Stomach (tissue), 19 donors: Measurements from ENCODE around the gene IGFN1. TPM values are rescaled to one million over a fixed set of nuclear protein-coding genes. Genes with fewer than 3 reads are reported as not detected.

Experiments used
- DNase-seq, 2 donors: peaks; one replicate each; pipeline versions ENCODE4 v3.0.0 to v3.0.0-alpha.2; 2013 to 2019
- H3K27ac ChIP-seq, 5 donors: fragments of 200-600 bp in 4 of 5; sonication (generic) in 4 of 5; one replicate each; pipeline ENCODE4 v1.5.1; 2013 to 2019; ENCODE audit warnings: mild to moderate bottlenecking in 1 of 5, moderate library complexity in 1 of 5
- H3K27me3 ChIP-seq, 3 donors: fragments of 200-600 bp; sonication (generic); one replicate each; pipeline ENCODE4 v1.5.1; 2017 to 2019; ENCODE audit warnings: mixed run types in 1 of 3
- H3K36me3 ChIP-seq, 4 donors: fragments of 200-600 bp; sonication (generic); 1 replicate in 3 of 4; 2 replicates in 1 of 4; pipeline ENCODE4 v1.5.1; 2016 to 2019
- H3K4me1 ChIP-seq, 4 donors: fragments of 200-600 bp; sonication (generic); one replicate each; pipeline ENCODE4 v1.5.1; 2016 to 2019
- H3K4me3 ChIP-seq, 4 donors: fragments of 200-600 bp; sonication (generic) in 3 of 4; one replicate each; pipeline ENCODE4 v1.5.1; 2016 to 2019; ENCODE audit warnings: mild to moderate bottlenecking in 1 of 4
- H3K9me3 ChIP-seq, 4 donors: fragments of 200-600 bp; sonication (generic); one replicate each; pipeline ENCODE4 v1.5.1; 2016 to 2019
- CTCF ChIP-seq, 7 experiments: fragments of 450-650 bp in 4 of 7; fragments of 200-600 bp in 3 of 7; sonication (generic) in 3 of 7; IDR thresholded peaks; one replicate each; pipeline ENCODE4 v1.5.1; 2016 to 2019; ENCODE audit warnings: antibody characterized with exemption in 7 of 7, control low read depth in 2 of 7, mild to moderate bottlenecking in 1 of 7
- EP300 ChIP-seq: sonication (generic); formaldehyde crosslinking; IDR thresholded peaks from one replicate; pipeline ENCODE4 v1.6.1; 2017; ENCODE audit warnings: antibody characterized with exemption
- POLR2A ChIP-seq, 4 donors: fragments of 450-650 bp; IDR thresholded peaks; one replicate each; pipeline ENCODE4 v1.6.1; 2016; ENCODE audit warnings: antibody characterized with exemption in 4 of 4, control low read depth in 2 of 4, mild to moderate bottlenecking in 1 of 4, moderate library complexity in 1 of 4
- POLR2AphosphoS5 ChIP-seq, 3 donors: sonication (generic); formaldehyde crosslinking; IDR thresholded peaks; one replicate each; pipeline ENCODE4 v1.6.1; 2016; ENCODE audit warnings: antibody characterized with exemption in 3 of 3
- WGBS, 5 donors: extraction: QIAGEN DNeasy Blood & Tissue Kit in 3 of 5; methylation state at CpG; one replicate each; pipeline versions ENCODE4 v1.1.5 to v1.1.7; 2013 to 2018; 5-methylcytosine and 5-hydroxymethylcytosine counted together
- intact Hi-C: fragments of 100-400 bp; cut with DNase I; formaldehyde crosslinking; loops from one replicate; pipeline ENCODE4 v1.15.1; 2023; ENCODE audit warnings: low total_unique reads
- long read RNA-seq, 10 donors: transcript quantifications; one replicate each; lab custom pipeline, GENCODE V29; 2026
- polyA plus RNA-seq, 3 donors: library from polyadenylated mRNA; stranded (reverse); fragments of 200-250 nt; gene quantifications; one replicate each; pipeline ENCODE4 v1.2.3, GENCODE V29; 2013
- total RNA-seq, 5 donors: library from RNA; depleted of rRNA; stranded (reverse); fragments of >200 nt; gene quantifications; one replicate each; pipeline versions ENCODE4 v1.1.0 to v1.2.3, GENCODE V29; 2014 to 2016
- donor health status: healthy with polysubstance abuse.
- donor health status: Bipolar disorder and iron deficiency.
- donor health status: healthy.

The IGFN1 gene
- total RNA-seq: under 1 TPM in 2 of 5 donors, not detected in 3; under 0.01 to 0.55 TPM
- under 1 TPM; under 0.01 to 0.15 (median 0.05) TPM for polyA plus RNA-seq
- long read RNA-seq, donor 1: 0 reads
- long read RNA-seq, donor 2: 0 reads
- long read RNA-seq, donor 3: 0 reads
- long read RNA-seq, donor 4: 0 reads
- long read RNA-seq, donor 5: 0 reads
- long read RNA-seq, donor 6: 0 reads
- long read RNA-seq, donor 7: 0 reads
- long read RNA-seq, donor 8: 0 reads
- long read RNA-seq, donor 9: 0 reads
- long read RNA-seq, donor 10: 0 reads

DNA sequence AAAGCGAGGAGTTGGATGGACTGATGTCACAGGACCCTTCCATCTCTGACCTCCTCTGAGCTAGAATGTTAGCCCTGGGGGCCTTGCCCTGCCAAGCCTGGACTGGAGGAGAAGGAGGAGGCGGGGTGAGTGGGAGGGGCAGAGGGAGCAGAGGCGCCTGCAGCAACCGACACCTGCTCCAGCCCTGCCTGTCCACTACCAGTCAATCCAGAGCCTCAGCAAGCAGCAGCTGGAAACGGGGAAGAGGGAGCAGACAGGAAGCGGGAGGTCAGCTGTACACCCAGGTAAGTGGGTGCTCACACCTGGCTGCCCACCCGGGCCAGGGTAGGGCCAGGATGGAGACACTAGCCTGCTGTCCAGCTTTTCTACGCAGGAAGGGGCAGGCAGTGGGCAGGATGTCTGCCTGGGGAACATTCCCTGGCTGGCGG, at the start of gene IGFN1:
TSS of gene IGFN1 (plus strand) at position 201 of the 428 bp plus-strand sequence. CDS start 2,470 bp downstream, outside the sequence.
- Histone ChIP-seq H3K4me1 (no peaks in the 10 kb centered on the region), H3K27me3 (peaks cover 0 to 12% (median 0%) of the 10 kb centered on the region in 3 donors), H3K27ac (no peak within 1 kb of the TSS), H3K36me3 (no peaks in the 10 kb centered on the region), H3K4me3 (no peak within 1 kb of the TSS), H3K9me3 (no peaks in the 10 kb centered on the region)
- WGBS, 5 donors: 38 to 59% (median 43%) methylated on average over 9 of the region's 9 CpGs
- no peak for DNase-seq
- TF ChIP-seq EP300 (no peak), POLR2A (IDR thresholded peaks at IDR 0.05) (no peak), POLR2AphosphoS5 (IDR thresholded peaks at IDR 0.05) (no peak), CTCF (IDR thresholded peaks at IDR 0.05) (no peak)
- intact Hi-C loops: no loop called here

DNA sequence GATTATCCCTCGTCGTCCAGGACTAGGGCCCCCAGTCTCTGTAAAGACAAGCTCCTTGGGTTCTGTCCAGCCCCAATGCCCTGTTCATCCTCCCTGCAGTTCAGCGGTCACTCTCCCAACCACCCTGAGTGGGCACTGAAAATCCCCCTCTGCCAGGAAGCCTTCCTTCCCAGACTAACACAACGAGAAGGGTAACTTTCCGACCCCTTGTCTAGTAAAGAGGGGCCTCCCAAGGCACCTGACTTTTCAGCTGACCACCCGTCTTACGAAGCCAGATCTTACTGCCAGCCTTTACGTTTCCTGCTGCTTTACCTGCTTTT, 49.7 kb upstream of the IGFN1 start:
- no peak overlapping the region for H3K27ac ChIP-seq
- no peaks in the 10 kb centered on the region for H3K27me3 ChIP-seq
- H3K9me3 ChIP-seq: no peaks in the 10 kb centered on the region
- 91 to 96% (median 95%) methylated on average over 8 of the region's 8 CpGs for WGBS, 5 donors
- intact Hi-C loops: no loop called here
- DNase-seq: no peak
- peaks cover 53 to 82% (median 80%) of the 10 kb centered on the region in 4 donors for H3K36me3 ChIP-seq
- TF ChIP-seq CTCF (IDR thresholded peaks at IDR 0.05) (no peak), POLR2A (IDR thresholded peaks at IDR 0.05) (no peak), EP300 (no peak), POLR2AphosphoS5 (IDR thresholded peaks at IDR 0.05) (no peak)
- peaks cover 15 to 29% (median 22%) of the 10 kb centered on the region in 4 donors for H3K4me1 ChIP-seq
- H3K4me3 ChIP-seq: no peak overlapping the region

GRCh38 chr1:201141418-201141817, 49.2 kb upstream of the IGFN1 start:
- Histone ChIP-seq H3K4me3 (no peak overlapping the region), H3K4me1 (peaks cover 15 to 27% (median 20%) of the 10 kb centered on the region in 4 donors), H3K27me3 (no peaks in the 10 kb centered on the region), H3K9me3 (no peaks in the 10 kb centered on the region), H3K27ac (no peak overlapping the region), H3K36me3 (peaks cover 53 to 82% (median 80%) of the 10 kb centered on the region in 4 donors)
- no peak for TF ChIP-seq CTCF (IDR thresholded peaks at IDR 0.05)
- no peak for TF ChIP-seq POLR2AphosphoS5 (IDR thresholded peaks at IDR 0.05)
- no peak for TF ChIP-seq POLR2A (IDR thresholded peaks at IDR 0.05)
- TF ChIP-seq EP300: no peak
- no peak for DNase-seq
- WGBS, 5 donors: 92 to 96% (median 94%) methylated on average over 5 of the region's 5 CpGs
- intact Hi-C loops: no loop called here

GRCh38 chr1:201142011-201142848, 48.4 kb upstream of the IGFN1 start:
- intact Hi-C loops: no loop called here
- Histone ChIP-seq H3K27ac (no peak overlapping the region), H3K4me1 (peaks cover 7 to 19% (median 13%) of the 10 kb centered on the region in 4 donors), H3K9me3 (no peaks in the 10 kb centered on the region), H3K36me3 (peaks cover 60 to 85% (median 83%) of the 10 kb centered on the region in 4 donors), H3K4me3 (no peak overlapping the region), H3K27me3 (no peaks in the 10 kb centered on the region)
- 85 to 93% (median 86%) methylated on average over 16 of the region's 16 CpGs for WGBS, 5 donors
- DNase-seq: peak in 1 of 2 donors; percentile 60
- TF ChIP-seq EP300: no peak
- no peak for TF ChIP-seq POLR2AphosphoS5 (IDR thresholded peaks at IDR 0.05)
- TF ChIP-seq POLR2A (IDR thresholded peaks at IDR 0.05): no peak
- no peak for TF ChIP-seq CTCF (IDR thresholded peaks at IDR 0.05)
